Measurements from ENCODE around the gene TAS1R3.

Gene TAS1R3

DNA sequence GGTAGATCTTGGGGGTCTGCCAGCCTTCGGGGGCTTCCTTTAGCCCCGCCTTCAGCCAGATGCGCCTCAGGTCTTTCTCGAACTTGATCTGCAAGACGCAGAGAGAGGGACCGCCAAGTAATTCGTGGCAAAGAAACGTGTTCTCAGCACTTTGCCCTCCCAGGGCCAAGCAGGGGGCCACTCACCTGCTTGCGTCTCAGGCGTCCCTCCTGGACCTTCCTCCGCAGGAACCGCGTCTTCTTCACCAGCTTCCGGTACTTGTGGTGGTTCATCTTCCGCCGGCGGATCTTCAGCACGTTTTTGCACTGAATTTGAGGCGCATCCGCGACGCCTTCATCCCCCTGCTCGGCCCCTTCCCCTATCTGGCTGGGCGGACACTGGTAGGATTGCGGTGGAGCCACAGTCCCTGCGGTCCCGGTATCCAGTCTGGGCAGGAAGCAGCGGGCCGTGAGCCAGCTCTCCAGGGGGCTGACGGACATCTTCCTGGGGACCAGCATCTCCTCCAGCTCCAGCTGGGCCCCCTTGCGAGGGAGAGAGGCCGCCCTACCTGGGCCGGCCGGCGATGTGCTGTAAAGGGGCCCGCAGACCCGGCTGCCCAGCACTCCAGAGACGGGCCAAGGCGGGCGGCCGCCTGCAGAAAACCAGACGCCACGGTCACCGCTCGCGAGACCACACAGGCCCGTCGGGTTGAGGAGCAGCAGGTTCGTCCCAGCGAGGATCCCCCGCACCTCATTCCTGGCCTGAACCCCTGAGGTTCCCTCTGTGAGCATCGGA lies 42.9 kb downstream of the TAS1R3 start:
- CTCF ChIA-PET = interaction anchor here (1.5 kb wide), 1 partner anchor 69 kb away, joined by 7 read pairs; no protein-coding TSS in a partner anchor
- no peaks in the 10 kb centered on the region for H3K27me3 Mint-ChIP-seq
- no peaks in the 10 kb centered on the region for H3K9me3 Mint-ChIP-seq
- H3K27ac Mint-ChIP-seq = peak overlapping the region; percentile 79
- peaks cover 11% of the 10 kb centered on the region for H3K36me3 Mint-ChIP-seq
- DNase-seq = no peak
- peaks cover 50% of the 10 kb centered on the region for H3K4me1 Mint-ChIP-seq
- peak overlapping the region; percentile 89 for H3K4me3 Mint-ChIP-seq

DNA sequence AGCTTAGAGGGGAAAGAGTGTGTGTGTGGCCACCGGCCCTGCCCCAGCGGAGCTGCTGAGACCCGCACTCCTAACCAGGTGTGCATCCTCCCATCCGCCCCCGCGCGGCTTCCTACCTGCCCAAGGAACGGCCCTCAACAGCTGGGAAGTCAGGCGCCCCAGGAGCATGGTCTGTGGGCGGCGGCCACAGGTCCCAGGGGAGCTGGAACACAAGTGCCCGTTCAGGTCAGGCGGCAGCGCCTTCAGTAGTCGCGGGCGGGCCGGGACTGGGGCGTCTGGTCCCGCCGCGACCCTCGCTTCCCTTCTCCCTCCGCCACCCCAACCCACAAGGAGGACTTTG lies 43.5 kb downstream of the TAS1R3 start:
- H3K36me3 Mint-ChIP-seq = peaks cover 11% of the 10 kb centered on the region
- peak overlapping the region; percentile 89 for H3K4me3 Mint-ChIP-seq
- H3K4me1 Mint-ChIP-seq = peaks cover 50% of the 10 kb centered on the region
- H3K9me3 Mint-ChIP-seq = no peaks in the 10 kb centered on the region
- CTCF ChIA-PET = interaction anchor here (1.2 to 1.5 kb wide), 3 partner anchors 60 to 253 kb away, joined by 3 to 7 read pairs (median 3); no protein-coding TSS in a partner anchor
- peak overlapping the region; percentile 79 for H3K27ac Mint-ChIP-seq
- no peak for DNase-seq
- H3K27me3 Mint-ChIP-seq = no peaks in the 10 kb centered on the region

DNA sequence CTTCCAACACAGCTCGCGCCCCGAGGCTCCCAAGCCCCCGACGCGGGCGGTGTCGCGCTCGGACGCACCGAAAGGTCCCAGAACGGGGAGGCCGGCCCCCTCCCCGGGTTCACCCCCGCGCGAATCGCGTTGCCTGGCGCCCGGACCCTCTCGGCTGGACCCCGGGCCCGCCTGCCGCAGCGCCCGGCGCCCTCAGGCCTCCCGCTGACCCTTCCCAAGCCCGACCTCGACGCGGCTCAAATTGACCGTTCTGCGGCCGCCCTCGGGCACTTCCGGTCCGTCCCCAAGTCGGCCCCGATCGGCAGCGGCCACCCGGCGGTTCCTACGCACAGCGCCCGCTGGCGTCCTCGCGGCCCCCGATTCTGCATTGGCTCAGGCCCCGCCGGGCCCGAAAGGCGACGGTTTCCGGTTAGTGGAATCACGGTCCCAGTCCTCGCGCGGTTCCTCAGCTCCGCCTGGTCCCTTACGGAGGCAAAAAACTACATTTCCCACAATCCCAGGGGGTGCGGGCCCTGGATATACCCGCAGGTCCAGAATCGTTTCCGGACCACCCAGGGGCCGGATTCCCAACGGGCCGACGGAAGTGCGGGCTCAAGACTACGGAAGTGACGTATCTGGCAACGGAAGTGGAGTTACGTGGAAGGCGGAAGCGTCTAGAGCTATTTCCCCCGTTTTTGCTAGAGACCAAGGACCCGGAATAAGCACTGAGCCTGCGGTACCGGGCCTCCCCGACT lies 44.0 kb downstream of the TAS1R3 start, which contains the start of gene AURKAIP1:
AURKAIP1 (minus strand) TSS at position 279 of the 734 bp plus-strand sequence. CDS start 451 bp downstream, outside the sequence.
- H3K27ac Mint-ChIP-seq = peak within 1 kb of the TSS; percentile 98
- CTCF ChIA-PET = interaction anchor here (0.8 to 1.5 kb wide), 5 partner anchors 13 to 253 kb away, joined by 3 to 7 read pairs (median 3); no protein-coding TSS in a partner anchor
- peaks cover 11% of the 10 kb centered on the region for H3K36me3 Mint-ChIP-seq
- no peaks in the 10 kb centered on the region for H3K9me3 Mint-ChIP-seq
- peaks cover 48% of the 10 kb centered on the region for H3K4me1 Mint-ChIP-seq
- peak within 1 kb of the TSS; percentile 89 for H3K4me3 Mint-ChIP-seq
- DNase-seq = peak; percentile 98
- no peaks in the 10 kb centered on the region for H3K27me3 Mint-ChIP-seq

DNA sequence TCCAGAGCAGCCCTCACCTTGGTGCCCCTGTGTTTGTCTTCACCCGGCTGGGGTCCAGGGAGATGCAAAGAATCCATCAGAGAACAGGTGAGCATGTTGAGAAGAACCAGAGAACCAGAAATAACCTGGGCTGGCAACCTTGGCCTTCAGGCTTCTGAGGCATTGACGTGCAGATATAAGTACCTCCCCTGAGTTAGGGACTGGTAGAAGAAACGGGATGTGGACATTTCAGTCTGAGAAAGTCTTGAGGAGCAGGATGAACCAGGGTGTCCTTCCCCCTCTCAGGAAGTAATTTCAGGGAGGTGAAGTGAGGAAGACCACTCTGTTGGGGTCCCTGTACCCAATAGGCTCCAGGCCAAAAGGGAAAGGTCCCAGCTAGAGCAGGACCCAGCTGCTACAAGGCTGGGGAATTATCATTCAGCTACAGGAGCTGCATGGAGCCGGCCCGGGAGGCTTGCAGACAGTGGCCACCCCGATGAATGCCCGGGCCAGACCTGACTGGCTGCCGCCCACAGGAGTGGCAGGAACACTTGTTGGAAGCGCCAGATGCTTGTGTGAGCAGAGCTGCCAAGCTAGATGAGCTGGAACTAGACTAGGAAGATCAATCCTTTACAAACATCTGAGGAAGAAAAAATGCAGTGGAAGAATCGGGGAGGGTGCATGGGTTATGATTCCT lies 45.6 kb downstream of the TAS1R3 start:
- H3K27me3 Mint-ChIP-seq = no peaks in the 10 kb centered on the region
- H3K4me3 Mint-ChIP-seq = peak overlapping the region; percentile 58
- peaks cover 32% of the 10 kb centered on the region for H3K4me1 Mint-ChIP-seq
- CTCF ChIA-PET = no interaction called here
- peak overlapping the region; percentile 81 for H3K27ac Mint-ChIP-seq
- no peaks in the 10 kb centered on the region for H3K9me3 Mint-ChIP-seq
- peaks cover 11% of the 10 kb centered on the region for H3K36me3 Mint-ChIP-seq
- no peak for DNase-seq

DNA sequence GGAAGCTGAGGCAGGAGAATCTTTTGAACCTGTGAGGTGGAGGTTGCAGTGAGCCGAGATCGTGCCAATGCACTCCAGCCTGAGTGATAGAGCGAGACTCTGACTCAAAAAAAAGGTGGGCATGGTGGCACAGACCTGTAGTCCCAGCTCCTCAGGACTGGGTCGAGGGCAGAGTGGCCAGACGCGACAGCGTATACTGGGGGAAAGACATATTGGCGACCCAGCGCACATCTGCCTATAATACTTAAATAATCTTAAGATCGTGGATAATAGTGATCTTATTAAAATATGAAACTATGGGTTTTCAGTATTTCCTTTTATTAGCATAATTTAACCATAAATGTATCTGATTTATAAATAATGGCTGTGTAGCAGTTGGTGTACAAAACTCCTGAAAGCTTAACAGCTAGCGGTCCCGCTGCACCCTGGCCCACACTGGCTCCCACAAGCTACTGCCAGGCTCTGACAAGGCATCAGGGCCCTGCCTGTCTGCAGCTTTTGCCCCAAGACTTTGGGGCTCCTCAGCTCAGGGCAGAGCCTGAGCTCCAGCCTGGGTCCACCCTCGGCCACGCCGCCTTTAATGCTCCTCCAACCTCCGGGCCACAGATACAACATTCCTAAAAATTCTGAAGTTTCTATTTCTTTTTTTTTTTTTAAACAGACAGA lies 46.6 kb downstream of the TAS1R3 start:
- peaks cover 23% of the 10 kb centered on the region for H3K4me1 Mint-ChIP-seq
- no peak overlapping the region for H3K4me3 Mint-ChIP-seq
- no peaks in the 10 kb centered on the region for H3K9me3 Mint-ChIP-seq
- peaks cover 10% of the 10 kb centered on the region for H3K36me3 Mint-ChIP-seq
- CTCF ChIA-PET = interaction anchor here (1.2 kb wide), 1 partner anchor 25 kb away, joined by 3 read pairs; no protein-coding TSS in a partner anchor
- H3K27ac Mint-ChIP-seq = peak overlapping the region; percentile 37
- no peak for DNase-seq
- no peaks in the 10 kb centered on the region for H3K27me3 Mint-ChIP-seq

DNA sequence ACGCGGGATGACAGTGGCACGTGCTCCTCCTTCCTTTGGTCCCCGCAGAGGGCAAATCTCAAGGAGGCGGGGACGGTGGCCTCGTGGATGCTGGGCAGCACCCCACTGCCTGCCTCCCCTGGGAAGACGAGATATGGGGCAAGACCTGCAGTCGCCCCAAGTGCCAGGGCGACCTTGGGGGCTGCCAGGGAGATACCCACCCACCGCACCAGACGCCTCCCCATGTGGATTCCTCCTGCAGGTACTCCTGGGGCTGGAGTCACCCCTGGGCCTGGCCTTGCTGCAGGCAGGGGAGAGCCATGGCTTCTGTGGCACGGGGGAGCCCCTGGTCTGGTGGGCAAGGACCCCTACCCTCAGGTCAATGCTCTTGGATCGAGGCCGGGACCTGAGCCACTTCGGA lies 49.8 kb downstream of the TAS1R3 start:
- Mint-ChIP-seq H3K9me3 (no peaks in the 10 kb centered on the region), H3K4me1 (peaks cover 6% of the 10 kb centered on the region), H3K27ac (no peak overlapping the region), H3K4me3 (no peak overlapping the region), H3K27me3 (no peaks in the 10 kb centered on the region), H3K36me3 (peaks cover 2% of the 10 kb centered on the region)
- DNase-seq = no peak
- CTCF ChIA-PET = no interaction called here

DNA sequence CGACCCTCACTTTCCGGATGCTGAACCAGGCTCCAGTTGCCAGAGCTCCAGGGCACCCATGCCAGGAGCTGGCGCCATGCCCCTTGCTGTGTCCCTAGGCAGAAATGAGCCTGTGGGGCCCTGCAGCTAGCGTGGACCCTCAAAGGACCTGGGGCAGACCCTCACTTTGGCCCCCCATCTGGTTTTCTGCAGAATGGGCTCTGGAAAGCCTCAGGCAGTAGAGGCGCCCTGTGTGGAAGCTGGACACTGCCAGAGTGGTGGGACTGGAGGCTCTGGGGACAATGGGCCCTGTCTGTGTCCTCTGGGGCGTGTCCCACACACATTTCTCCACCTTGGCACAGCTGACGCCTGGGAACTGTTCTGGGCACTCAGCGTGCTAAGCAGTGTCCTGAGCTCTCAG lies 50.2 kb downstream of the TAS1R3 start:
- peaks cover 6% of the 10 kb centered on the region for H3K36me3 Mint-ChIP-seq
- H3K4me3 Mint-ChIP-seq = no peak overlapping the region
- no peak for DNase-seq
- H3K9me3 Mint-ChIP-seq = no peaks in the 10 kb centered on the region
- peaks cover 3% of the 10 kb centered on the region for H3K4me1 Mint-ChIP-seq
- no peak overlapping the region for H3K27ac Mint-ChIP-seq
- no peaks in the 10 kb centered on the region for H3K27me3 Mint-ChIP-seq
- CTCF ChIA-PET = no interaction called here

All from activated naive CD4-positive, alpha-beta T cell treated with anti-CD3 and anti-CD28 coated beads, Interleukin-2, amount 10 ng/mL, durations not matched to agents 7 days and 5 days (primary cell).